ENCODE data around the gene GLCCI1. TPM values are rescaled to one million over a fixed set of nuclear protein-coding genes. Genes with fewer than 3 reads are reported as not detected.
A peak's percentile ranks its signal among the peaks of the same experiment; 100 is the strongest.

GLCCI1 gene
- total and polyA plus RNA-seq, 10 donors: 9.1 to 53.2 (median 42.6) TPM

DNA sequence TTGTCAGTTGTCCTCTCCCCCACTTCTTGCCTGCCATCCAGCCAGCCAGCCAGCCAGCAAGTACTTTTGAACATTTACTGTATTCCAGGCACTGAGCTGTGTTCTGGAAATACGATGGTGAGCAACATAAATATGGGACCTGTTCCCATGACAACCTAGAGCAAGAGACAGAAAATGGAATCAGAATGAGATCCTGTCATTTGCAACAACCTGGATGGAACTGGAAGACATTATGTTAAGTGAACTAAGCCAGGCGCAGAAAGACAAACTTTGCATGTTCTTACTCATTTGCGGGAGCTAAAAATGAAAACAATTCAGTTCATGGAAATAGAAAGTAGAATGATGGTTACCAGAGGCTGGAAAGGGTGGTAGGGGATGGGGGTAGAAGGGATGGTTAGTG, 152.6 kb downstream of the GLCCI1 start:
- TF ChIP-seq POLR2A (IDR thresholded peaks at IDR 0.05) (no peak), POLR2AphosphoS5 (IDR thresholded peaks at IDR 0.05) (no peak), CTCF (IDR thresholded peaks at IDR 0.05 in 8 of 11, conservative IDR thresholded peaks at IDR 0.05 in 3 of 11) (no peak)
- H3K4me1 ChIP-seq: peaks cover 6 to 24% (median 20%) of the 10 kb centered on the region in 6 donors
- no peak overlapping the region for H3K4me3 ChIP-seq
- no peaks in the 10 kb centered on the region for H3K27me3 ChIP-seq (replicated peaks in 1 of 7)
- peak overlapping the region in 1 of 8 donors; percentile 21 for H3K27ac ChIP-seq
- H3K9me3 ChIP-seq: no peaks in the 10 kb centered on the region
- DNase-seq: no peak
- 79 to 97% (median 93%) methylated on average over 3 of the region's 3 CpGs for WGBS, 5 donors
- H3K36me3 ChIP-seq: peaks cover 0 to 49% (median 0%) of the 10 kb centered on the region in 6 donors
- intact Hi-C loops (cut with DNase I; ENCODE audit: low total_unique reads): no loop called here

DNA sequence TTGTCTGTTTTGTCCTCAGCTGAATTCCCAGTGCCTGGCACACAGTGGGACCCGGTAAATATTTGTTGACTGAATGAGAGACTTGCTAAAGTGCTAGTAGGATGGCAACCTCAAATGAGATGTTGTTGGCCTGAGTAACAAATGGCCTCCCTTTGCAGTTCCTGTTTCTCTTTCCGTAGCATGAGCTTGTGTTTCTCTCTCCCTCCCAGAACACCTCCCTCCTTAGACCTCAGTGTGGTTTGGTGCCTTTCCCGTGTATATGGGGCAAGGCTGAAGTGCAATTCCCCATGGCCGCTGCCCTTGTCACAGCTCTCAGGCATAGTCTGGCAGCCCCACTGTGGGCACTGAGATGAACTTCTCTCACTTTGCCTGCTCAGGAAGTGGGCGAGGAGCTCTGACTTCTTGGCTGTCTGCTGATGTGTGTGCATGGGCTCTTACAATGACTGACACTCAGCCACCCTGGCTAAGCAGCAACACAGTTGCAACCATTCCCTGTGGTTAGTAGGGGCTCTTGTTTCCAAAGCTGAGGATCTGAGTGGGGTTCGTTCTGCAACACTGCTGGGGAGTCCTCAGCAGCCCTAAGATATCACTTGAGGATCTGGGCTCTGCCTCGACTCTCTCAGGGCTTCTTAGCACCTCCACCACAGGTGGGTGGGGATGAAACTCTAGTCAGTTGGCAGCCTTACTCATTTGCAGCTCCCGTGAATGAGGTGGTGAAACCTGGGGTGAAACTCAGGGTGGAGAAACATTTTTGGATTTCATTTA, 157.3 kb downstream of the GLCCI1 start:
- Histone ChIP-seq H3K4me1 (peaks cover 6 to 64% (median 44%) of the 10 kb centered on the region in 6 donors), H3K27ac (peak overlapping the region; percentile 66 to 88 (median 82)), H3K9me3 (no peaks in the 10 kb centered on the region), H3K36me3 (peaks cover 0 to 23% (median 0%) of the 10 kb centered on the region in 6 donors), H3K27me3 (replicated peaks in 1 of 7) (no peaks in the 10 kb centered on the region), H3K4me3 (peak overlapping the region in 1 of 8 donors; percentile 35)
- peak; percentile 91 for DNase-seq
- TF ChIP-seq CTCF (IDR thresholded peaks at IDR 0.05 in 8 of 11, conservative IDR thresholded peaks at IDR 0.05 in 3 of 11): peak in 1 of 11 experiments; percentile 23
- peak in 2 of 3 donors; percentile 68 to 73 for TF ChIP-seq POLR2AphosphoS5 (IDR thresholded peaks at IDR 0.05)
- no peak for TF ChIP-seq POLR2A (IDR thresholded peaks at IDR 0.05)
- intact Hi-C loops (cut with DNase I; ENCODE audit: low total_unique reads): no loop called here
- 21 to 42% (median 38%) methylated on average over 6 to 8 of the region's 8 CpGs for WGBS, 5 donors

DNA sequence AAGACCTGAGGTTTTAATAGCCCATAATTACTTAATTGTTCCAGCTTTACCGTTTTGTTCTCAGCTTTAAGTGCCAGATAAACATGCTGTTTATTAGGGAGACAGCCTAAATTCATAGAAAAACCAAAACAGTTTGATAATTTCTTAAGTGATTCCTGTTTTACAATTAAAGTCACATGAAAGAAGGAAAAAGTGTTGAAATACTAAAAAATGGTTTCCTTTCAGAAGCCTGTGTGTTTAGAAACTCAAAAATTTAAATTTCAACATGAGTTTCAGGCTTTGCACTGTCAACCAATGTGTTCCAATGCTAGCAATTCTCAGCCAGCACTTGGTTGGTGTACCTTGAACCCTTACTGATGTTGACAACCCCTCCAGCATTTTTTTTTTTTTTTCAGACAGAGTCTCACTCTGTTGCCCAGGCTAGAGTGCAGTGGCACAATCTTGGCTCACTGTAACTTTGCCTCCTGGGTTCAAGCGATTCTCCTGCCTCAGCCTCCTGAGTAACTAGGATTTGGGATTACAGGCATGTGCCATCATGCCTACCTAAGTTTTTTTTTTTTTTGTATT, 158.1 kb downstream of the GLCCI1 start:
- intact Hi-C loops (cut with DNase I; ENCODE audit: low total_unique reads): no loop called here
- H3K27ac ChIP-seq: peak overlapping the region in 7 of 8 donors; percentile 66 to 88 (median 82)
- peaks cover 0 to 15% (median 0%) of the 10 kb centered on the region in 6 donors for H3K36me3 ChIP-seq
- no peak overlapping the region for H3K4me3 ChIP-seq
- DNase-seq: no peak
- H3K4me1 ChIP-seq: peaks cover 6 to 73% (median 46%) of the 10 kb centered on the region in 6 donors
- WGBS, 5 donors: 61 to 85% (median 75%) methylated on average over 2 of the region's 2 CpGs
- TF ChIP-seq POLR2AphosphoS5 (IDR thresholded peaks at IDR 0.05): no peak
- no peak for TF ChIP-seq CTCF (IDR thresholded peaks at IDR 0.05 in 8 of 11, conservative IDR thresholded peaks at IDR 0.05 in 3 of 11)
- TF ChIP-seq POLR2A (IDR thresholded peaks at IDR 0.05): no peak
- H3K27me3 ChIP-seq (replicated peaks in 1 of 7): no peaks in the 10 kb centered on the region
- H3K9me3 ChIP-seq: no peaks in the 10 kb centered on the region

All from spleen (tissue), 11 donors.